Thyroid gland (tissue), 4 donors: ENCODE measurements around the gene IL1F10. TPM values are rescaled to one million over a fixed set of nuclear protein-coding genes. Genes with fewer than 3 reads are reported as not detected.

Experiments used
- DNase-seq, 2 donors: peaks; one replicate each; pipeline ENCODE4 v3.0.0-alpha.2; 2019
- H3K27ac ChIP-seq, 3 donors: fragments of 200-600 bp; sonication (generic); 1 replicate in 2 of 3; 2 replicates in 1 of 3; pipeline ENCODE4 v1.5.1; 2016 to 2019; ENCODE audit warnings: mild to moderate bottlenecking in 1 of 3, moderate library complexity in 1 of 3
- H3K27me3 ChIP-seq: fragments of 200-600 bp; sonication (generic); one replicate; pipeline ENCODE4 v1.5.1; 2019
- H3K36me3 ChIP-seq, 2 donors: fragments of 200-600 bp; sonication (generic); one replicate each; pipeline ENCODE4 v1.5.1; 2016 to 2019
- H3K4me1 ChIP-seq, 2 donors: fragments of 200-600 bp; sonication (generic); one replicate each; pipeline ENCODE4 v1.5.1; 2017 to 2019
- H3K4me3 ChIP-seq, 3 donors: fragments of 200-600 bp; sonication (generic); replicated peaks in 1 of 3; 1 replicate in 2 of 3; 2 replicates in 1 of 3; pipeline ENCODE4 v1.5.1; 2016; ENCODE audit warnings: mild to moderate bottlenecking in 1 of 3
- H3K9me3 ChIP-seq: fragments of 200-600 bp; sonication (generic); one replicate; pipeline ENCODE4 v1.5.1; 2017
- CTCF ChIP-seq, 6 experiments: fragments of 200-600 bp in 3 of 6; fragments of 450-650 bp in 3 of 6; sonication (generic) in 3 of 6; IDR thresholded peaks; one replicate each; pipeline ENCODE4 v1.5.1; 2016 to 2019; ENCODE audit warnings: antibody characterized with exemption in 6 of 6, mild to moderate bottlenecking in 2 of 6, inconsistent platforms in 1 of 6, moderate library complexity in 1 of 6
- POLR2A ChIP-seq, 2 donors: fragments of 450-650 bp; IDR thresholded peaks; one replicate each; pipeline ENCODE4 v1.6.1; 2017; ENCODE audit warnings: antibody characterized with exemption in 2 of 2, mild to moderate bottlenecking in 2 of 2, moderate library complexity in 1 of 2
- WGBS, 2 donors: methylation state at CpG; one replicate each; pipeline ENCODE4 v1.1.5; 2017; 5-methylcytosine and 5-hydroxymethylcytosine counted together
- intact Hi-C: fragments of 100-400 bp; cut with DNase I; formaldehyde crosslinking; loops from one replicate; pipeline ENCODE4 v1.15.1; 2023
- total RNA-seq, 4 donors: library from RNA; depleted of rRNA; stranded (reverse); fragments of >200 nt; gene quantifications; one replicate each; pipeline ENCODE4 v1.2.3, GENCODE V29; 2016

IL1F10 gene
- total RNA-seq, 4 donors from 2014 or later: not detected

- Histone ChIP-seq H3K4me1 (no peaks in the 10 kb centered on the region), H3K36me3 (no peaks in the 10 kb centered on the region), H3K27me3 (no peaks in the 10 kb centered on the region), H3K27ac (no peak overlapping the region), H3K4me3 (no peak overlapping the region), H3K9me3 (no peaks in the 10 kb centered on the region)
- no peak for DNase-seq
- 84 to 90% methylated on average over 5 of the region's 6 CpGs for WGBS, 2 donors
- intact Hi-C loops: no loop called here
- TF ChIP-seq CTCF (IDR thresholded peaks at IDR 0.05): no peak
- TF ChIP-seq POLR2A (IDR thresholded peaks at IDR 0.05): no peak
Measured at GRCh38 chr2:113098532-113098931, 30.8 kb downstream of the IL1F10 start.

- intact Hi-C loops: no loop called here
- Histone ChIP-seq H3K4me1 (no peaks in the 10 kb centered on the region), H3K9me3 (no peaks in the 10 kb centered on the region), H3K36me3 (no peaks in the 10 kb centered on the region), H3K4me3 (no peak overlapping the region), H3K27me3 (no peaks in the 10 kb centered on the region), H3K27ac (no peak overlapping the region)
- TF ChIP-seq POLR2A (IDR thresholded peaks at IDR 0.05) (no peak), CTCF (IDR thresholded peaks at IDR 0.05) (no peak)
- 77 to 100% methylated on average over 2 of the region's 2 CpGs for WGBS, 2 donors
- DNase-seq: no peak
Measured at GRCh38 chr2:113102133-113102532, 34.4 kb downstream of the IL1F10 start.

- Histone ChIP-seq H3K27ac (no peak overlapping the region), H3K36me3 (no peaks in the 10 kb centered on the region), H3K27me3 (no peaks in the 10 kb centered on the region), H3K4me1 (no peaks in the 10 kb centered on the region), H3K9me3 (no peaks in the 10 kb centered on the region), H3K4me3 (no peak overlapping the region)
- WGBS, 2 donors: 91 to 96% methylated on average over 4 of the region's 4 CpGs
- no peak for DNase-seq
- intact Hi-C loops: no loop called here
- no peak for TF ChIP-seq CTCF (IDR thresholded peaks at IDR 0.05)
- no peak for TF ChIP-seq POLR2A (IDR thresholded peaks at IDR 0.05)
Measured at GRCh38 chr2:113103277-113103676, 35.5 kb downstream of the IL1F10 start.

- no peaks in the 10 kb centered on the region for H3K36me3 ChIP-seq
- WGBS, 2 donors: 80 to 89% methylated on average over 3 of the region's 3 CpGs
- DNase-seq: no peak
- no peaks in the 10 kb centered on the region for H3K27me3 ChIP-seq
- intact Hi-C loops: no loop called here
- H3K4me3 ChIP-seq: no peak overlapping the region
- H3K4me1 ChIP-seq: no peaks in the 10 kb centered on the region
- no peak for TF ChIP-seq POLR2A (IDR thresholded peaks at IDR 0.05)
- TF ChIP-seq CTCF (IDR thresholded peaks at IDR 0.05): no peak
- H3K27ac ChIP-seq: no peak overlapping the region
- H3K9me3 ChIP-seq: no peaks in the 10 kb centered on the region
Measured at GRCh38 chr2:113104054-113104611, 36.4 kb downstream of the IL1F10 start.

- H3K4me1 ChIP-seq: no peaks in the 10 kb centered on the region
- intact Hi-C loops: no loop called here
- no peak for DNase-seq
- no peak overlapping the region for H3K4me3 ChIP-seq
- no peaks in the 10 kb centered on the region for H3K9me3 ChIP-seq
- no peak overlapping the region for H3K27ac ChIP-seq
- 89 to 90% methylated on average over 6 of the region's 6 CpGs for WGBS, 2 donors
- no peaks in the 10 kb centered on the region for H3K27me3 ChIP-seq
- TF ChIP-seq POLR2A (IDR thresholded peaks at IDR 0.05) (no peak), CTCF (IDR thresholded peaks at IDR 0.05) (no peak)
- H3K36me3 ChIP-seq: no peaks in the 10 kb centered on the region
Measured at GRCh38 chr2:113105047-113105785, 37.4 kb downstream of the IL1F10 start.
